Sigmoid colon (tissue), 7 donors: ENCODE measurements around the gene DYNC1I1. TPM values are rescaled to one million over a fixed set of nuclear protein-coding genes. Genes with fewer than 3 reads are reported as not detected.

Source experiments
- DNase-seq: peaks from one replicate; pipeline ENCODE4 v3.0.0-alpha.2; 2019
- H3K27ac ChIP-seq, 4 donors: fragments of 200-600 bp; sonication (generic); one replicate each; pipeline ENCODE4 v1.5.1; 2016 to 2019; ENCODE audit warnings: mild to moderate bottlenecking in 1 of 4
- H3K27me3 ChIP-seq, 3 donors: fragments of 200-600 bp; sonication (generic); one replicate each; pipeline ENCODE4 v1.5.1; 2019; ENCODE audit warnings: mild to moderate bottlenecking in 1 of 3
- H3K36me3 ChIP-seq, 4 donors: fragments of 200-600 bp; sonication (generic); one replicate each; pipeline ENCODE4 v1.5.1; 2016 to 2019
- H3K4me1 ChIP-seq, 4 donors: fragments of 200-600 bp; sonication (generic); one replicate each; pipeline ENCODE4 v1.5.1; 2017 to 2019
- H3K4me3 ChIP-seq, 4 donors: fragments of 200-600 bp; sonication (generic); one replicate each; pipeline ENCODE4 v1.5.1; 2017 to 2019; ENCODE audit warnings: mild to moderate bottlenecking in 2 of 4, moderate library complexity in 1 of 4
- H3K9me3 ChIP-seq, 4 donors: fragments of 200-600 bp in 3 of 4; sonication (generic) in 3 of 4; one replicate each; pipeline versions ENCODE4 v1.5.1 to v1.6.1; 2013 to 2019
- CTCF ChIP-seq, 4 experiments: fragments of 450-650 bp in 3 of 4; fragments of 200-600 bp in 1 of 4; IDR thresholded peaks; one replicate each; pipeline ENCODE4 v1.5.1; 2016 to 2019; ENCODE audit warnings: antibody characterized with exemption in 4 of 4, mild to moderate bottlenecking in 3 of 4, moderate library complexity in 2 of 4
- EP300 ChIP-seq, 4 donors: sonication (generic); formaldehyde crosslinking; IDR thresholded peaks; one replicate each; pipeline ENCODE4 v1.6.1; 2017; ENCODE audit warnings: antibody characterized with exemption in 4 of 4
- POLR2A ChIP-seq, 2 donors: fragments of 450-650 bp; IDR thresholded peaks; one replicate each; pipeline ENCODE4 v1.6.1; 2016; ENCODE audit warnings: antibody characterized with exemption in 2 of 2, mild to moderate bottlenecking in 2 of 2, moderate library complexity in 2 of 2
- POLR2AphosphoS5 ChIP-seq, 4 donors: sonication (generic); formaldehyde crosslinking; IDR thresholded peaks; one replicate each; pipeline ENCODE4 v1.6.1; 2017; ENCODE audit warnings: antibody characterized with exemption in 4 of 4
- WGBS, 2 donors: extraction: QIAGEN DNeasy Blood & Tissue Kit; methylation state at CpG; one replicate each; pipeline ENCODE4 v1.1.7; 2013; 5-methylcytosine and 5-hydroxymethylcytosine counted together
- intact Hi-C: fragments of 100-400 bp; cut with DNase I; formaldehyde crosslinking; loops from one replicate; pipeline ENCODE4 v1.15.1; 2023
- polyA plus RNA-seq, 3 donors: library from polyadenylated mRNA; stranded (reverse); fragments of 200-250 nt; gene quantifications; one replicate each; pipeline ENCODE4 v1.2.3, GENCODE V29; 2013
- total RNA-seq, 4 donors: library from RNA; depleted of rRNA; stranded (reverse); fragments of >200 nt; gene quantifications; one replicate each; pipeline ENCODE4 v1.1.0, GENCODE V29; 2016
- donor health status: healthy with polysubstance abuse.
- donor health status: Bipolar disorder and iron deficiency.
- donor health status: healthy.

Gene DYNC1I1
- total and polyA plus RNA-seq, 7 donors, result 0.92 to 65.2 (median 45.1) TPM; not detected in 1

DNA sequence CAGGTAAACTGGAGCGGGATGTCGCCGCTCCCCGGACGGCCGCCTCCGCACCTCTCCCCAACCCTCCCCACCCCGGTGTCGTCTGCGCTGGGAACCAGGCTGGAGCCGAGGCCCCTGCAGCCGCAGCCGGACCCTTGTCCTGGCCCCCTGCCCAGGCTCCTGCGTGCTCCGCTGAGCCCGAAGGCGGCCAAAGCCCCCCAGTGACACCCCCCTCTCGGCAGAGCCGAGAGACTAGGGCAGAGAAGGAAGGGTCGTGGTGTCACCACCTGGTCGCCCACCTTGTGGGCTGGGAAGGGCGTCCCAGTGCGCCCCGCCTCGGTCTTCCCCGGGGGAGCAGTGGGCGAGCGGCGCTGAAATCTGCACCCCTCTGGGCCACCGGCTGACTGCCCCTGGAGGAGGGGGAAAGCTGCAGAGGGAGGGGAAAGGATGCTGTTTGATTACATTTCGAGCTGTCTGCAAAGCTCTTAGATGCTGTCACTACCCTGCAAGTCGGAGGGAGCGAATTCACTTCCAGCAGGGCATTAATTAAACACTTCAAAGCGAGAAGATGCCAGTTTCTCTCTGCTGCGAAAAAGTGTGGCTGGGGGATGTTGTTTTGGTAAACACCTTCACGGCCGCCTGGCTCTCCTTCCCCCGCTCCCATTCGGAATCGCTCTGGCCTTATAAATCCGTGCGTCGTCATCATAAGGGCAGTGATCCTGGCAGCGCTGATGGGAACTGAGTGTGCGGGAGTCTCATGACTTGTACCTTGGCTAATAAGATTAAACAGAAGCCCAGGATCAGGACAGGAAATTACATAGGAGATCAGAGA is 622 bp downstream of the DYNC1I1 start:
- 10 to 16% methylated on average over 45 of the region's 45 CpGs for WGBS, 2 donors
- no peaks in the 10 kb centered on the region for H3K36me3 ChIP-seq
- H3K27ac ChIP-seq, result peak overlapping the region; percentile 60 to 90 (median 88)
- peak; percentile 91 for DNase-seq
- no peaks in the 10 kb centered on the region for H3K27me3 ChIP-seq
- peak; percentile 73 to 94 (median 82) for TF ChIP-seq POLR2AphosphoS5 (IDR thresholded peaks at IDR 0.05)
- peak; percentile 75 to 94 (median 82) for TF ChIP-seq EP300 (IDR thresholded peaks at IDR 0.05)
- TF ChIP-seq CTCF (IDR thresholded peaks at IDR 0.05), result no peak
- TF ChIP-seq POLR2A (IDR thresholded peaks at IDR 0.05), result peak in 1 of 2 donors; percentile 56
- H3K4me3 ChIP-seq, result peak overlapping the region; percentile 71 to 92 (median 88)
- intact Hi-C loops, result loop anchor here (5.0 to 10.0 kb wide), 3 partner anchors 46 to 228 kb away; no protein-coding TSS in a partner anchor
- H3K9me3 ChIP-seq, result no peaks in the 10 kb centered on the region
- peaks cover 0 to 56% (median 33%) of the 10 kb centered on the region in 4 donors for H3K4me1 ChIP-seq

GRCh38 chr7:95776561-95777185 is 4.3 kb downstream of the DYNC1I1 start:
- intact Hi-C loops, result loop anchor here (10.0 kb wide), 2 partner anchors 172 to 232 kb away; no protein-coding TSS in a partner anchor
- H3K27ac ChIP-seq, result peak overlapping the region in 3 of 4 donors; percentile 50 to 90 (median 86)
- TF ChIP-seq POLR2AphosphoS5 (IDR thresholded peaks at IDR 0.05) (peak in 1 of 4 donors; percentile 40), POLR2A (IDR thresholded peaks at IDR 0.05) (no peak)
- H3K4me1 ChIP-seq, result peaks cover 0 to 48% (median 34%) of the 10 kb centered on the region in 4 donors
- no peaks in the 10 kb centered on the region for H3K9me3 ChIP-seq
- WGBS, 2 donors, result 86 to 92% methylated on average over 2 of the region's 2 CpGs
- DNase-seq, result no peak
- no peaks in the 10 kb centered on the region for H3K36me3 ChIP-seq
- H3K27me3 ChIP-seq, result no peaks in the 10 kb centered on the region
- peak overlapping the region in 1 of 4 donors; percentile 14 for H3K4me3 ChIP-seq

DNA sequence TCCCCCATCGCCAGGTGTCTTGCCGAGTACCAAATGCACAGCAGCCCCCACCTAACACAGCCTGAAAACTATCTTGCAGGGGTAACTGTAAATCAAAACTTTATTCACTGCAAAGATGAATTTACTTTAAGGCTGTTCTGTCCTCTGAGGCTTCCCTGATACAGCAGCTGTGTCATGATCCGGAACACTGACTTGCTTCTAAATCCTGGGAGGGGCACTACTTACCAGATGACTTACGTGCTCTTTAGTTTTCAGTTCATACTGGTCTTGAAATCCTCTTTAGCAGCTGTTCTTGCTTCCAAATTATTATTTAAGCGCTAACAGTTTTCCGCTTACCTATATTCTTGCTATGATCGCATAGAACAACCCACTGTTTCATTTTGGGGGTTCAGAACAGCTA is 4.9 kb downstream of the DYNC1I1 start:
- Histone ChIP-seq H3K27me3 (no peaks in the 10 kb centered on the region), H3K27ac (peak overlapping the region in 3 of 4 donors; percentile 50 to 90 (median 86)), H3K4me3 (peak overlapping the region in 1 of 4 donors; percentile 14), H3K36me3 (no peaks in the 10 kb centered on the region), H3K4me1 (peaks cover 0 to 45% (median 34%) of the 10 kb centered on the region in 4 donors), H3K9me3 (no peaks in the 10 kb centered on the region)
- intact Hi-C loops, result loop anchor here (10.0 kb wide), 2 partner anchors 172 to 232 kb away; no protein-coding TSS in a partner anchor
- DNase-seq, result no peak
- WGBS, 2 donors, result 77 to 91% methylated on average over 7 of the region's 7 CpGs
- TF ChIP-seq CTCF (IDR thresholded peaks at IDR 0.05), result no peak
- TF ChIP-seq POLR2AphosphoS5 (IDR thresholded peaks at IDR 0.05), result peak in 1 of 4 donors; percentile 5

DNA sequence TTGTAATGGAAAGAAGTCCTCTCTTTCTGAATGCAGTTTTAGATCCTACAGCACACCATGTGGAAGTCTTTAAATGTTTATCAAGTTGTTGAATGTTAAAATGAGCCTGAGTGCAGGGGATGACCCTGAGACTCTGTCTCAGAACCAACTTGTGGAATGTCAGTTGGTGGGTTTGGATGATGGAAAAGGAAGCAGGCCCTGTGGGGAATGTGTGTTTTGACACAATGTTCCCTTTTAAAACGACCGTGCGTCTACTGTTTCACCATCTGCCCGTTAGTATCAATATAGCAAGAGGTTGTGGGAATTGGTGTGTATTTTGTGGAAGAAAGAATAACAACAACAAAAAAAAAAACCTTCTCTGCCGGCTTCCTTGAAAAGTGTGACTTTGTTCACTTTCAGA is 8.3 kb downstream of the DYNC1I1 start:
- Histone ChIP-seq H3K27me3 (no peaks in the 10 kb centered on the region), H3K9me3 (no peaks in the 10 kb centered on the region), H3K27ac (no peak overlapping the region), H3K4me1 (peaks cover 0 to 22% (median 17%) of the 10 kb centered on the region in 4 donors), H3K36me3 (no peaks in the 10 kb centered on the region), H3K4me3 (no peak overlapping the region)
- WGBS, 2 donors, result 77% methylated on average over 5 of the region's 5 CpGs
- no peak for DNase-seq
- TF ChIP-seq POLR2AphosphoS5 (IDR thresholded peaks at IDR 0.05) (no peak), CTCF (IDR thresholded peaks at IDR 0.05) (no peak), EP300 (IDR thresholded peaks at IDR 0.05) (no peak), POLR2A (IDR thresholded peaks at IDR 0.05) (no peak)
- intact Hi-C loops, result no loop called here
